HG03460 (cell line): ENCODE results near the gene RTL3.

Source experiments
- ATAC-seq: cut with Tn5 transposase; IDR thresholded peaks from one replicate; pipeline ENCODE4 v1.9.1; 2021; ENCODE audit not compliant: unreplicated experiment

Gene RTL3

DNA sequence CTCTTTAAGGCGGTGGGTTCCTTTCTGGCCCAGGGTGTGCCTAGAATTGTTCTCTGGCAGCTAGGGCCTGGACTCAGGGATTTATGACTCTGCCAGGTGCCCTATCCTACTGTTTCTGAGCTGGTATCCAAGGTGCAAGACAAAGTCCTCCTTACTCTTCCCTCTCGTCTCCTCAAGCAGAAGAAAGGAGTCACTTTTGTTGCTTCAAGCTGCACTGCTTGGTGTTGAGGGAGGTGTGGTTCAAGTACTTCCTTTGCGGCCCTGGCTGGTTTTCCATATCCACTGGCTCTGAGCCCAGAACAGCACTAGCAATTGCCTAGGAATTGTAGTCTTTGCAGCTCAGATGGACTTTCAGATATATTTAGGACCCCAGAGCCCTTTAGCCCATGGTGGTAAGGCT is 39.3 kb downstream of the RTL3 start:
- ATAC-seq, result no peak

DNA sequence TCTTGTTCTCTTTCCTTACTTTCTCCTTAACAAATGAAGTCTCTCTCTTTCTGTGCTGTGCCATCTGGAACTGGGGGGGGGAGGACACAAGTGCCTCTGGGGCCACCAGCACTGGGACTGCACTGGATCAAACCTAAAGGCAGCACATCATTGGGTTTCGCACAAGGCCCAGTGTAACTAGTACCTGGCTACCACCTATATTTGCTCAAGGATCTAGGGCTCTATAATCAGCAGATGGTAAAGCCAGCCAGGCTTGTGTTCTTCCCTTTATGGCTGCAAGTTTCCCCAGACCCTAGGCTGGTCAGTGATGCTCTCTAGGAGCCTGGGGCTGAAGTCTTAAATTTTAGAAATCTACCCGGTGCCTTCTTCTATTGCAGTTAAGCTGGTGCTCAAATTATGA is 40.1 kb downstream of the RTL3 start:
- no peak for ATAC-seq

DNA sequence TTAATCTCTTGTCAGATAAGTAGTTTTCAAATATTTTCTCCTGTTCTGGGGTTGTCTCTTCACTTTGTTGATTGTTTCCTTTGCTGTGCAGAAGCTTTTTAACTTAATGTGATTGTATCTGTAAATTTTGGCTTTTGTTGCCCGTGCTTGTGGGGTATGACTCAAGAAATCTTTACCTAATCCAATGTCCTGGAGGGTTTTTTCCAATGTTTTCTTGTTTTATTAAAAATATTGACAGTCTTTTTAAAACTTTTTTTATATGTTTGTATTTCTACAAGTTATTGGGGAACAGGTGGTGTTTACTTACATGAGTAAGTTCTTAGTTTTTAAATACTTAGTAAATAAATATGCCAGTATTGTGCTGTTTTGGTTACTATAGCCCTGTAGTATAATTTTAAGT is 44.9 kb downstream of the RTL3 start:
- ATAC-seq, result no peak
